HCT116 (cell line): ENCODE results near the gene HOXC6. TPM values are rescaled to one million over a fixed set of nuclear protein-coding genes. Genes with fewer than 3 reads are reported as not detected.

Experiments used
- ATAC-seq: fragments of 200-7000 bp; cut with Tn5 transposase; 2 replicates; pipeline ENCODE4 v1.9.1; 2020; ENCODE audit warnings: mild to moderate bottlenecking, moderate library complexity
- BruUV-seq: library from RNA; stranded (reverse); fragments of 400-500 nt; replicated peaks from 2 replicates; lab custom pipeline; 2021; lab: Mats Ljungman, UMichigan
- CTCF ChIA-PET: fragments of 300-600 bp; sonication (Branson Sonifier 250); formaldehyde crosslinking; loops from one replicate; lab custom pipeline; 2021; ENCODE audit warnings: antibody characterized with exemption; lab: Charles Lee
- POLR2A ChIA-PET: fragments of 300-600, 350-600 bp; sonication (Branson Sonifier 250); formaldehyde crosslinking; loops from one replicate; lab custom pipeline; 2021; ENCODE audit warnings: antibody characterized with exemption; lab: Charles Lee
- RAD21 ChIA-PET, 2 experiments: fragments of 300-600 bp; sonication (Branson Sonifier 250); formaldehyde crosslinking; loops; one replicate each; lab custom pipeline; 2023; ENCODE audit warnings: low total read pairs in 2 of 2; ENCODE audit not compliant: uncharacterized antibody in 2 of 2, unreplicated experiment in 2 of 2, low non-redundant PET in 1 of 2; lab: Charles Lee
- DNase-seq: peaks from one replicate; pipeline ENCODE4 v3.0.0-alpha.2; 2010; ENCODE audit warnings: low read depth, low spot score
- H2AFZ ChIP-seq: fragments of 200-600 bp; shearing (Covaris generic), sonication (generic); 2 replicates; pipeline ENCODE4 v1.6.1; 2017; ENCODE audit warnings: low read depth, mixed run types, mixed read lengths, antibody characterized with exemption, low read length; ENCODE audit not compliant: poor library complexity, severe bottlenecking
- H3K27ac ChIP-seq: 2 replicates; pipeline ENCODE4 v1.5.1; 2012; ENCODE audit warnings: low read depth, low read length
- H3K27me3 ChIP-seq: fragments of 200-600 bp; sonication (generic); 2 replicates; pipeline ENCODE4 v1.6.1; 2016; ENCODE audit warnings: mixed run types, low read length, mixed read lengths; ENCODE audit not compliant: insufficient read depth
- H3K36me3 ChIP-seq, 2 experiments: fragments of 200-500 bp in 1 of 2; fragments of 200-600 bp in 1 of 2; sonication (Bioruptor generic) in 1 of 2; sonication (generic) in 1 of 2; 2 replicates each; pipeline versions ENCODE4 v1.5.1 to v1.6.1; 2014 to 2016; ENCODE audit warnings: low read length in 2 of 2, inconsistent platforms in 1 of 2, mixed read lengths in 1 of 2, mixed run types in 1 of 2; ENCODE audit not compliant: insufficient read depth in 2 of 2, control insufficient read depth in 1 of 2
- H3K4me1 ChIP-seq, 2 experiments: fragments of 200-600 bp in 1 of 2; sonication (generic) in 1 of 2; 2 replicates each; pipeline versions ENCODE4 v1.5.1 to v1.6.1; 2012 to 2017; ENCODE audit warnings: low read length in 2 of 2, inconsistent platforms in 1 of 2, mild to moderate bottlenecking in 1 of 2, mixed read lengths in 1 of 2, mixed run types in 1 of 2, moderate library complexity in 1 of 2; ENCODE audit not compliant: insufficient read depth in 2 of 2, control insufficient read depth in 1 of 2
- H3K4me2 ChIP-seq: fragments of 200-600 bp; sonication (generic); 2 replicates; pipeline ENCODE4 v1.6.1; 2017; ENCODE audit warnings: mixed run types, low read length, mixed read lengths
- H3K4me3 ChIP-seq, 2 experiments: fragments of 200-600 bp in 1 of 2; sonication (generic) in 1 of 2; replicated peaks in 1 of 2; 2 replicates each; pipeline ENCODE4 v1.5.1; 2011 to 2016; ENCODE audit warnings: low read length in 2 of 2, control low read depth in 1 of 2, low read depth in 1 of 2, mild to moderate bottlenecking in 1 of 2, mixed read lengths in 1 of 2, mixed run types in 1 of 2
- H3K79me2 ChIP-seq: fragments of 200-600 bp; sonication (generic); 2 replicates; pipeline ENCODE4 v1.6.1; 2017; ENCODE audit warnings: mild to moderate bottlenecking, mixed run types, low read length, moderate library complexity, mixed read lengths; ENCODE audit not compliant: insufficient read depth
- H3K9ac ChIP-seq: fragments of 200-600 bp; sonication (generic); 2 replicates; pipeline ENCODE4 v1.6.1; 2016; ENCODE audit warnings: low read length, mixed read lengths
- H3K9me2 ChIP-seq: fragments of 200-600 bp; sonication (generic), shearing (Covaris generic); 2 replicates; pipeline ENCODE4 v1.6.1; 2017; ENCODE audit warnings: mixed run types, mild to moderate bottlenecking, moderate library complexity; ENCODE audit not compliant: insufficient read depth
- H3K9me3 ChIP-seq, 2 experiments: fragments of 200-500 bp in 1 of 2; fragments of 200-600 bp in 1 of 2; sonication (Bioruptor generic) in 1 of 2; sonication (generic) in 1 of 2; 2 replicates each; pipeline ENCODE4 v1.6.1; 2014 to 2017; ENCODE audit warnings: low read length in 2 of 2, mixed read lengths in 2 of 2, inconsistent platforms in 1 of 2, low read depth in 1 of 2, mild to moderate bottlenecking in 1 of 2, mixed run types in 1 of 2, moderate library complexity in 1 of 2; ENCODE audit not compliant: control insufficient read depth in 1 of 2, insufficient read depth in 1 of 2
- H4K20me1 ChIP-seq: fragments of 200-600 bp; sonication (generic), shearing (Covaris generic); 2 replicates; pipeline ENCODE4 v1.6.1; 2017; ENCODE audit warnings: mixed run types, mild to moderate bottlenecking, moderate library complexity; ENCODE audit not compliant: insufficient read depth
- ATF3 ChIP-seq: IDR thresholded peaks from 2 replicates; pipeline ENCODE4 v1.6.1; 2012
- CEBPB ChIP-seq: IDR thresholded peaks from 2 replicates; pipeline ENCODE4 v1.6.1; 2012; ENCODE audit warnings: low read depth
- EZH2phosphoT487 ChIP-seq: fragments of 200-600 bp; IDR thresholded peaks from 2 replicates; pipeline ENCODE4 v1.6.1; 2018; ENCODE audit warnings: antibody characterized with exemption, borderline replicate concordance
- MAX ChIP-seq: IDR thresholded peaks from 2 replicates; pipeline ENCODE4 v1.6.1; 2012
- POLR2AphosphoS5 ChIP-seq: IDR thresholded peaks from 2 replicates; pipeline ENCODE4 v1.6.1; 2011; ENCODE audit warnings: mild to moderate bottlenecking, low read depth, low read length, moderate library complexity
- SRF ChIP-seq: IDR thresholded peaks from 2 replicates; pipeline ENCODE4 v1.6.1; 2012; ENCODE audit warnings: low read depth
- TCF7L2 ChIP-seq: IDR thresholded peaks from 2 replicates; pipeline ENCODE4 v1.7.0; 2011; ENCODE audit warnings: borderline replicate concordance, inconsistent platforms; ENCODE audit not compliant: insufficient read depth, insufficient read length; ENCODE audit errors: extremely low read depth
- ZBTB33 ChIP-seq: IDR thresholded peaks from 2 replicates; pipeline ENCODE4 v1.6.1; 2011; ENCODE audit warnings: mild to moderate bottlenecking, low read length, moderate library complexity; ENCODE audit not compliant: insufficient replicate concordance; ENCODE audit errors: extremely low read depth
- intact Hi-C: fragments of 100-400 bp; cut with micrococcal nuclease; formaldehyde crosslinking; loops from 2 replicates; pipeline ENCODE4 v1.10.0; 2022
- total RNA-seq: library from RNA; stranded (reverse); gene quantifications from one replicate; pipeline ENCODE4 v1.2.1, GENCODE V29; 2021; ENCODE audit not compliant: unreplicated experiment

Gene HOXC6
- total RNA-seq, 1 experiment from 2014 or later: 3.1 TPM

- no peaks in the 10 kb centered on the region for H3K9me2 ChIP-seq
- BruUV-seq: no TSS peak
- DNase-seq (no peak), ATAC-seq (no peak)
- no peak overlapping the region for H3K27ac ChIP-seq
- no peaks in the 10 kb centered on the region for H3K79me2 ChIP-seq
- no peak overlapping the region for H3K4me3 ChIP-seq
- no peak overlapping the region for H3K4me2 ChIP-seq
- H3K36me3 ChIP-seq: no peaks in the 10 kb centered on the region
- H3K27me3 ChIP-seq: peaks cover 9% of the 10 kb centered on the region; the same call in 1 of the 2 replicates
- ChIA-PET POLR2A (no interaction called here), CTCF (no interaction called here), RAD21 (no interaction called here)
- intact Hi-C loops: no loop called here
- H4K20me1 ChIP-seq: no peaks in the 10 kb centered on the region
- H3K9me3 ChIP-seq: no peaks in the 10 kb centered on the region
- H2AFZ ChIP-seq: no peak overlapping the region
- TF ChIP-seq SRF: no peak
- TF ChIP-seq ATF3: no peak
- no peak for TF ChIP-seq EZH2phosphoT487
- no peak for TF ChIP-seq MAX
- TF ChIP-seq CEBPB: no peak
- no peak for TF ChIP-seq ZBTB33
- TF ChIP-seq POLR2AphosphoS5: no peak
- no peak for TF ChIP-seq TCF7L2
- H3K4me1 ChIP-seq: no peaks in the 10 kb centered on the region
- H3K9ac ChIP-seq: no peak overlapping the region
Measured at GRCh38 chr12:54065677-54066076, 37.4 kb downstream of the HOXC6 start.
